ENCODE data around the gene MS4A12. TPM values are rescaled to one million over a fixed set of nuclear protein-coding genes. Genes with fewer than 3 reads are reported as not detected.

The MS4A12 gene, protein sequence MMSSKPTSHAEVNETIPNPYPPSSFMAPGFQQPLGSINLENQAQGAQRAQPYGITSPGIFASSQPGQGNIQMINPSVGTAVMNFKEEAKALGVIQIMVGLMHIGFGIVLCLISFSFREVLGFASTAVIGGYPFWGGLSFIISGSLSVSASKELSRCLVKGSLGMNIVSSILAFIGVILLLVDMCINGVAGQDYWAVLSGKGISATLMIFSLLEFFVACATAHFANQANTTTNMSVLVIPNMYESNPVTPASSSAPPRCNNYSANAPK
- polyA plus RNA-seq (not detected in 3 replicates), polyA minus RNA-seq (not detected in 3 replicates)
- polyA plus RNA-seq (2011; ENCODE audit: low read depth) = not detected
- polyA plus RNA-seq (2011; cell fraction: cytosol; rRNA removed) = not detected in 2 replicates
- polyA plus RNA-seq (2011; cell fraction: nucleus; rRNA removed) = not detected in 2 replicates
- polyA plus RNA-seq (2012; ENCODE audit: low replicate concordance) = not detected in 2 replicates
- not detected for polyA minus RNA-seq (2011; cell fraction: cytosol; rRNA and poly(A)+ RNA removed)
- polyA minus RNA-seq (2011; cell fraction: nucleus; rRNA and poly(A)+ RNA removed) = not detected in 2 replicates

DNA sequence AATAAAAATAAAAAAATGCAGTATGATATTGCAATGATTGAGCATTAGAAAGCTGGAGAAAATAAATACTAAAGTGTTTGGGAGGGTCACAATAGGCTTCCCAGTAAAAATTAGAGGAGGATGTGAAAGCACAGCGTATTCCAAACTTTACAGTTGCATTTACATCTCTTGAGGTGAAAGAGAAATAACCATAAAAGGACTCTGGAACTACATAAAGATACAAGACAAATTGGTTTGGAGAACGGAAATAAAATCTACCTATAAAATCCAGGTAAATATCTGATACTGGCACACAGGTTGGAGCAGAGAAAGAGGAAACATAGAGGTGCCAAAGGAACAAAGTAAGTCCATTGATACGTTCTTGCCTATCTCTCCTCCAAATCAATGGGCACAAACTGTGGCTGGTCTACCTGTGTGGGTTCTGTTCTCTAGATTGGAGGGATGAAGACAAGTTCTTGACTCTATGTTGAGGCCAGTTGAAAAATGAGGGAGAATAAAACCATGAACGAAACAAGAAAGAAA lies at the start of gene MS4A12:
MS4A12 (plus strand) TSS at position 291 of the 522 bp plus-strand sequence. CDS start 4,541 bp downstream, outside the sequence.
- FAIRE-seq (no peak), DNase-seq (ENCODE audit: low read depth, low spot score) (no peak)
- Histone ChIP-seq H3K79me2 (ENCODE audit: control insufficient read depth, insufficient read depth, low read length) (no peaks in the 10 kb centered on the region), H3K27ac (ENCODE audit: control insufficient read depth, insufficient read depth, low read length) (no peak within 1 kb of the TSS), H3K4me3 (ENCODE audit: control insufficient read depth in 2 of 3, extremely low read depth in 1 of 3, insufficient read depth in 2 of 3, low read depth in 1 of 3, low read length in 3 of 3) (no peak within 1 kb of the TSS), H3K9me1 (ENCODE audit: control insufficient read depth, extremely low read depth, insufficient read depth, low read length) (no peaks in the 10 kb centered on the region), H3K4me1 (ENCODE audit: control insufficient read depth, extremely low read depth, insufficient read depth, low read length) (no peaks in the 10 kb centered on the region), H3K9me3 (ENCODE audit: control insufficient read depth, low read depth, low read length) (no peaks in the 10 kb centered on the region), H3K4me2 (ENCODE audit: control insufficient read depth, extremely low read depth, insufficient read depth, low read depth, low read length) (no peak within 1 kb of the TSS), H4K20me1 (ENCODE audit: control insufficient read depth, extremely low read depth, insufficient read depth, low read length) (no peaks in the 10 kb centered on the region), H2AFZ (ENCODE audit: control insufficient read depth, low read length) (no peak within 1 kb of the TSS), H3K36me3 (ENCODE audit: control insufficient read depth in 2 of 2, extremely low read depth in 1 of 2, insufficient read depth in 2 of 2, low read length in 2 of 2) (no peaks in the 10 kb centered on the region), H3K9ac (ENCODE audit: control insufficient read depth, extremely low read depth, insufficient read depth, low read length) (no peak within 1 kb of the TSS), H3K27me3 (ENCODE audit: control insufficient read depth, extremely low read depth, insufficient read depth, low read length) (no peaks in the 10 kb centered on the region)
- TF ChIP-seq, protein P1, sequence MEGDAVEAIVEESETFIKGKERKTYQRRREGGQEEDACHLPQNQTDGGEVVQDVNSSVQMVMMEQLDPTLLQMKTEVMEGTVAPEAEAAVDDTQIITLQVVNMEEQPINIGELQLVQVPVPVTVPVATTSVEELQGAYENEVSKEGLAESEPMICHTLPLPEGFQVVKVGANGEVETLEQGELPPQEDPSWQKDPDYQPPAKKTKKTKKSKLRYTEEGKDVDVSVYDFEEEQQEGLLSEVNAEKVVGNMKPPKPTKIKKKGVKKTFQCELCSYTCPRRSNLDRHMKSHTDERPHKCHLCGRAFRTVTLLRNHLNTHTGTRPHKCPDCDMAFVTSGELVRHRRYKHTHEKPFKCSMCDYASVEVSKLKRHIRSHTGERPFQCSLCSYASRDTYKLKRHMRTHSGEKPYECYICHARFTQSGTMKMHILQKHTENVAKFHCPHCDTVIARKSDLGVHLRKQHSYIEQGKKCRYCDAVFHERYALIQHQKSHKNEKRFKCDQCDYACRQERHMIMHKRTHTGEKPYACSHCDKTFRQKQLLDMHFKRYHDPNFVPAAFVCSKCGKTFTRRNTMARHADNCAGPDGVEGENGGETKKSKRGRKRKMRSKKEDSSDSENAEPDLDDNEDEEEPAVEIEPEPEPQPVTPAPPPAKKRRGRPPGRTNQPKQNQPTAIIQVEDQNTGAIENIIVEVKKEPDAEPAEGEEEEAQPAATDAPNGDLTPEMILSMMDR (optimal IDR thresholded peaks at IDR 0.05 in 1 of 3, IDR thresholded peaks at IDR 0.05 in 1 of 3, conservative IDR thresholded peaks at IDR 0.05 in 1 of 3; ENCODE audit: extremely low read depth in 1 of 3, insufficient read depth in 2 of 3, low read length in 3 of 3) = no peak
- no peak for TF ChIP-seq EZH2 (IDR thresholded peaks at IDR 0.05; ENCODE audit: low read length)
- dilution Hi-C loops (cut with MboI; ENCODE audit: extremely low pct_ligation_motif_present, low sequenced_read_pairs) = no loop called here

GRCh38 chr11:60447070-60447469 lies 45.5 kb upstream of the MS4A12 start:
- Histone ChIP-seq H3K79me2 (ENCODE audit: control insufficient read depth, insufficient read depth, low read length) (no peaks in the 10 kb centered on the region), H3K9me3 (ENCODE audit: control insufficient read depth, low read depth, low read length) (no peaks in the 10 kb centered on the region), H3K4me2 (ENCODE audit: control insufficient read depth, extremely low read depth, insufficient read depth, low read depth, low read length) (no peak overlapping the region), H3K9me1 (ENCODE audit: control insufficient read depth, extremely low read depth, insufficient read depth, low read length) (no peaks in the 10 kb centered on the region), H4K20me1 (ENCODE audit: control insufficient read depth, extremely low read depth, insufficient read depth, low read length) (no peaks in the 10 kb centered on the region), H3K27me3 (ENCODE audit: control insufficient read depth, extremely low read depth, insufficient read depth, low read length) (no peaks in the 10 kb centered on the region), H3K27ac (ENCODE audit: control insufficient read depth, insufficient read depth, low read length) (no peak overlapping the region), H3K4me3 (ENCODE audit: control insufficient read depth in 2 of 3, extremely low read depth in 1 of 3, insufficient read depth in 2 of 3, low read depth in 1 of 3, low read length in 3 of 3) (no peak overlapping the region), H2AFZ (ENCODE audit: control insufficient read depth, low read length) (no peak overlapping the region), H3K4me1 (ENCODE audit: control insufficient read depth, extremely low read depth, insufficient read depth, low read length) (no peaks in the 10 kb centered on the region), H3K36me3 (ENCODE audit: control insufficient read depth in 2 of 2, extremely low read depth in 1 of 2, insufficient read depth in 2 of 2, low read length in 2 of 2) (no peaks in the 10 kb centered on the region), H3K9ac (ENCODE audit: control insufficient read depth, extremely low read depth, insufficient read depth, low read length) (no peak overlapping the region)
- no peak for TF ChIP-seq EZH2 (IDR thresholded peaks at IDR 0.05; ENCODE audit: low read length)
- TF ChIP-seq, protein P1 (optimal IDR thresholded peaks at IDR 0.05 in 1 of 3, IDR thresholded peaks at IDR 0.05 in 1 of 3, conservative IDR thresholded peaks at IDR 0.05 in 1 of 3; ENCODE audit: extremely low read depth in 1 of 3, insufficient read depth in 2 of 3, low read length in 3 of 3) = no peak
- dilution Hi-C loops (cut with MboI; ENCODE audit: extremely low pct_ligation_motif_present, low sequenced_read_pairs) = no loop called here
- FAIRE-seq (no peak), DNase-seq (ENCODE audit: low read depth, low spot score) (no peak)

All from keratinocyte (primary cell).